B cell (primary cell): ENCODE results near the gene ZSWIM6. TPM values are rescaled to one million over a fixed set of nuclear protein-coding genes. Genes with fewer than 3 reads are reported as not detected.

Source experiments
- ATAC-seq: fragments of 200-7000 bp; cut with Tn5 transposase; one replicate; pipeline ENCODE4 v1.10.0; 2021; ENCODE audit warnings: low read depth, mild to moderate bottlenecking, moderate number of reproducible peaks, moderate library complexity
- CTCF ChIA-PET: fragments of 350-600 bp; sonication (Branson Sonifier 250); formaldehyde crosslinking; loops from one replicate; lab custom pipeline; 2021; ENCODE audit warnings: antibody characterized with exemption, inconsistent platforms; lab: Charles Lee
- POLR2A ChIA-PET: fragments of 350-600 bp; sonication (Branson Sonifier 250); formaldehyde crosslinking; loops from one replicate; lab custom pipeline; 2021; ENCODE audit warnings: antibody characterized with exemption; lab: Charles Lee
- DNase-seq: peaks from one replicate; pipeline ENCODE4 v3.0.0; 2013
- H2AFZ ChIP-seq: 2 replicates; pipeline ENCODE4 v1.6.1; 2012; ENCODE audit warnings: mild to moderate bottlenecking, low read depth, low read length; ENCODE audit not compliant: insufficient read depth, poor library complexity, severe bottlenecking
- H3K27ac ChIP-seq, 2 donors: 1 replicate in 1 of 2; 2 replicates in 1 of 2; pipeline ENCODE4 v1.5.1; 2012 to 2013; ENCODE audit warnings: low read length in 2 of 2, mild to moderate bottlenecking in 2 of 2, moderate library complexity in 1 of 2
- H3K27me3 ChIP-seq, 4 experiments: fragments of 200-600 bp in 1 of 4; sonication (generic) in 1 of 4; replicated peaks in 1 of 4; 1 replicate in 2 of 4; 2 replicates in 2 of 4; pipeline versions ENCODE4 v1.6.1 to v1.7.0; 2013 to 2016; ENCODE audit warnings: low read length in 3 of 4, mild to moderate bottlenecking in 2 of 4, mixed read lengths in 1 of 4, moderate library complexity in 1 of 4; ENCODE audit not compliant: insufficient read depth in 4 of 4, control insufficient read depth in 3 of 4; ENCODE audit errors: control extremely low read depth in 1 of 4
- H3K36me3 ChIP-seq, 2 experiments: replicated peaks in 1 of 2; 1 replicate in 1 of 2; 2 replicates in 1 of 2; pipeline versions ENCODE4 v1.6.1 to v1.7.1; 2013; ENCODE audit warnings: low read length in 1 of 2; ENCODE audit not compliant: insufficient read depth in 2 of 2, control insufficient read depth in 1 of 2; ENCODE audit errors: control extremely low read depth in 1 of 2, extremely low read depth in 1 of 2
- H3K4me1 ChIP-seq, 2 donors: fragments of 200-600 bp in 1 of 2; sonication (generic) in 1 of 2; 1 replicate in 1 of 2; 2 replicates in 1 of 2; pipeline versions ENCODE4 v1.5.1 to v1.6.1; 2013 to 2017; ENCODE audit warnings: low read length in 2 of 2; ENCODE audit not compliant: control insufficient read depth in 2 of 2, insufficient read depth in 2 of 2
- H3K4me2 ChIP-seq: replicated peaks from 2 replicates; pipeline ENCODE3; 2012; ENCODE audit warnings: mild to moderate bottlenecking, low read depth, low read length; ENCODE audit not compliant: poor library complexity, severe bottlenecking
- H3K4me3 ChIP-seq, 5 experiments: fragments of 200-600 bp in 1 of 5; sonication (generic) in 1 of 5; 1 replicate in 3 of 5; 2 replicates in 2 of 5; pipeline versions ENCODE4 v1.5.1 to v1.7.0; 2011 to 2016; ENCODE audit warnings: low read length in 4 of 5, mild to moderate bottlenecking in 4 of 5, low read depth in 2 of 5, control low read depth in 1 of 5, moderate library complexity in 1 of 5; ENCODE audit not compliant: insufficient read depth in 1 of 5; ENCODE audit errors: control extremely low read depth in 1 of 5, extremely low read depth in 1 of 5
- H3K79me2 ChIP-seq: fragments of 200-600 bp; sonication (generic); one replicate; pipeline ENCODE4 v1.6.0; 2016; ENCODE audit warnings: low read length; ENCODE audit not compliant: control insufficient read depth, insufficient read depth
- H3K9ac ChIP-seq: fragments of 200-600 bp; sonication (generic); 2 replicates; pipeline ENCODE4 v1.6.1; 2017; ENCODE audit warnings: mild to moderate bottlenecking, low read length, moderate library complexity
- H3K9me3 ChIP-seq, 3 donors: one replicate each; pipeline versions ENCODE4 v1.6.1 to v1.7.1; 2013; ENCODE audit warnings: low read length in 2 of 3; ENCODE audit not compliant: control insufficient read depth in 2 of 3, insufficient read depth in 1 of 3; ENCODE audit errors: control extremely low read depth in 1 of 3
- H4K20me1 ChIP-seq: 2 replicates; pipeline ENCODE4 v1.6.0; 2012; ENCODE audit warnings: mild to moderate bottlenecking, low read length; ENCODE audit not compliant: insufficient read depth, control insufficient read depth, poor library complexity, severe bottlenecking
- H3K27ac Mint-ChIP-seq: one replicate; pipeline ENCODE4 v1.8.0; 2021; ENCODE audit warnings: mixed read lengths
- H3K27me3 Mint-ChIP-seq: one replicate; pipeline ENCODE4 v1.8.0; 2021; ENCODE audit warnings: mixed read lengths
- H3K4me1 Mint-ChIP-seq: one replicate; pipeline ENCODE4 v1.8.0; 2021; ENCODE audit warnings: mixed read lengths
- H3K4me3 Mint-ChIP-seq: one replicate; pipeline ENCODE4 v1.8.0; 2021; ENCODE audit warnings: mixed read lengths
- H3K9me3 Mint-ChIP-seq: one replicate; pipeline ENCODE4 v1.8.0; 2022; ENCODE audit warnings: mixed read lengths; ENCODE audit not compliant: insufficient read depth
- CTCF ChIP-seq: fragments of 200-600 bp; IDR thresholded peaks from one replicate; pipeline ENCODE4 v1.8.0; 2022; ENCODE audit warnings: antibody characterized with exemption, mild to moderate bottlenecking
- EZH2 ChIP-seq: IDR thresholded peaks from 2 replicates; pipeline ENCODE4 v1.6.1; 2012; ENCODE audit warnings: borderline replicate concordance, low read depth, mild to moderate bottlenecking, moderate library complexity, low read length; ENCODE audit not compliant: insufficient read depth, poor library complexity, severe bottlenecking
- WGBS: methylation state at CpG from one replicate; pipeline ENCODE4 v1.1.5; 2013; ENCODE audit warnings: missing lambda C conversion rate; ENCODE audit not compliant: insufficient coverage; 5-methylcytosine and 5-hydroxymethylcytosine counted together
- intact Hi-C: fragments of 100-400 bp; cut with micrococcal nuclease; formaldehyde crosslinking; loops from one replicate; pipeline ENCODE4 v1.10.0; 2022
- polyA plus RNA-seq: library from polyadenylated mRNA; depleted of rRNA; stranded (reverse); fragments of >200 nt; gene quantifications from 2 replicates; pipeline ENCODE4 v1.2.3, GENCODE V29; 2012
- total RNA-seq, 2 donors: library from RNA; stranded (reverse); fragments of 120-200 nt in 1 of 2; gene quantifications; 1 replicate in 1 of 2; 2 replicates in 1 of 2; pipeline versions ENCODE4 v1.2.3 to v1.2.4, GENCODE V29; 2013 to 2022

ZSWIM6 gene
- total and polyA plus RNA-seq, 2 donors (not counting 1 experiment from before 2014, with no cell fraction given), result 7.9 to 16.4 TPM

GRCh38 chr5:61449804-61450492, 117.9 kb downstream of the ZSWIM6 start:
- ChIA-PET CTCF (no interaction called here), POLR2A (no interaction called here)
- Mint-ChIP-seq H3K4me3 (no peak overlapping the region), H3K27ac (no peak overlapping the region), H3K9me3 (peaks cover 10% of the 10 kb centered on the region), H3K4me1 (peaks cover 10% of the 10 kb centered on the region), H3K27me3 (no peaks in the 10 kb centered on the region)
- H2AFZ ChIP-seq, result no peak overlapping the region
- DNase-seq (no peak), ATAC-seq (no peak)
- no peak overlapping the region for H3K9ac ChIP-seq
- intact Hi-C loops, result no loop called here
- TF ChIP-seq CTCF (no peak), EZH2 (no peak)
- no peak overlapping the region for H3K27ac ChIP-seq
- no CpG with 5 or more reads among the region's 2 CpGs for WGBS
- no peaks in the 10 kb centered on the region for H3K4me1 ChIP-seq
- H3K27me3 ChIP-seq, result no peaks in the 10 kb centered on the region
- peaks cover 17% of the 10 kb centered on the region for H4K20me1 ChIP-seq
- no peaks in the 10 kb centered on the region for H3K36me3 ChIP-seq
- no peak overlapping the region for H3K4me3 ChIP-seq
- peaks cover 2 to 28% (median 13%) of the 10 kb centered on the region in 3 donors for H3K9me3 ChIP-seq
- H3K4me2 ChIP-seq, result no peak overlapping the region
- peaks cover 47% of the 10 kb centered on the region for H3K79me2 ChIP-seq

GRCh38 chr5:61450493-61451279, 118.6 kb downstream of the ZSWIM6 start:
- H3K4me3 Mint-ChIP-seq, result no peak overlapping the region
- H3K79me2 ChIP-seq, result peaks cover 52% of the 10 kb centered on the region
- H3K4me1 ChIP-seq, result no peaks in the 10 kb centered on the region
- CTCF ChIA-PET, result no interaction called here
- no peak overlapping the region for H2AFZ ChIP-seq
- no peak overlapping the region for H3K4me2 ChIP-seq
- peaks cover 15% of the 10 kb centered on the region for H3K4me1 Mint-ChIP-seq
- H3K27ac Mint-ChIP-seq, result no peak overlapping the region
- no peaks in the 10 kb centered on the region for H3K27me3 Mint-ChIP-seq
- H3K27me3 ChIP-seq, result no peaks in the 10 kb centered on the region
- peaks cover 10% of the 10 kb centered on the region for H3K9me3 Mint-ChIP-seq
- H3K4me3 ChIP-seq, result no peak overlapping the region
- DNase-seq (no peak), ATAC-seq (no peak)
- POLR2A ChIA-PET, result no interaction called here
- H3K9me3 ChIP-seq, result peaks cover 2 to 25% (median 13%) of the 10 kb centered on the region in 3 donors
- WGBS, result 100% methylated on average over 1 of the region's 1 CpG
- H3K36me3 ChIP-seq, result no peaks in the 10 kb centered on the region
- no peak for TF ChIP-seq CTCF
- no peak for TF ChIP-seq EZH2
- no peak overlapping the region for H3K9ac ChIP-seq
- intact Hi-C loops, result no loop called here
- H3K27ac ChIP-seq, result no peak overlapping the region
- peaks cover 20% of the 10 kb centered on the region for H4K20me1 ChIP-seq
